GM19372 (cell line): ENCODE data around the gene UBE2F.
"Not testable (repeated sequence)": the region's sequence is repeated elsewhere in the genome, so short reads cannot be mapped to it uniquely, and the experiment has no call there.

Experiments used
- ATAC-seq: cut with Tn5 transposase; IDR thresholded peaks from one replicate; pipeline ENCODE4 v1.9.1; 2021; ENCODE audit warnings: mild to moderate bottlenecking, low read depth, moderate library complexity; ENCODE audit not compliant: unreplicated experiment

Gene UBE2F

DNA sequence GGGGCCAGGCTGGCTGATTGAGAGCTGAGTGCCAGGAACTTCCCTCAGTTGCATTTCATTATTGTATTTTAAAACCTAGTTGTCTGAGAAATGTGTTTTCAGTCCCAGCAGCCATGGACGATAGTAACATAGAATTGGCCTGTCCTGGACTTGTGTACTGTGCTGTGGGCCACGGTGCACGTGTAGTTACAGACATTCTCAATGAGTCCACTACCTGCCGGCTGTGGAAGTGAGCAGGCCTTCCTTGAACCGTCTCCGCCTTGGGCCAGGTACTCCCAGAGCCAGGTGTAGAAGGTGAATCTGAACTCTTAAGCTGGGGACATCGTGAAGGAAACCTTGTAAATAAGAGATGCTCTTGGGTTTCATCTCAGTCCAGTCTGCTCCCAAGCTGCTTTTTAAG is 47.0 kb downstream of the UBE2F start:
- no peak for ATAC-seq

DNA sequence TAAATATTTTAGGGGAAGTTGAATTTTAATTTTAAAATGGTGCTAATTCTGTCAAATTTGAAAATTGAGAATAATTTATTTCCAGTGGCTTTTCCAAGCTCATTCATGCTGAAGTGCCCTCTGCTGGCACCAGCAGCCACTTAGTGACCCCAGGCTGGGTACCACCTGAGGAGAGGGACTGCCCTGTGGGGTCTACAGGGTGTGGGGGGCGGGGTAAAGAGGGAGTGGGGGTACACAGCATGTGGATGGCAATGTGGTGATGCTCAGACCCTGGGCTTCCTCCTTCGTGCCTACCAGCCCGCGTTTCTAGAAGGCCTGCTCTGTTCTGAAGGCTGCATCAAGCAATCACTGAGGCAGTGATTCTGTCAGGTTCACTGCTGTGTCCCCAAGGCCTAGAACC is 48.9 kb downstream of the UBE2F start:
- ATAC-seq = no peak

DNA sequence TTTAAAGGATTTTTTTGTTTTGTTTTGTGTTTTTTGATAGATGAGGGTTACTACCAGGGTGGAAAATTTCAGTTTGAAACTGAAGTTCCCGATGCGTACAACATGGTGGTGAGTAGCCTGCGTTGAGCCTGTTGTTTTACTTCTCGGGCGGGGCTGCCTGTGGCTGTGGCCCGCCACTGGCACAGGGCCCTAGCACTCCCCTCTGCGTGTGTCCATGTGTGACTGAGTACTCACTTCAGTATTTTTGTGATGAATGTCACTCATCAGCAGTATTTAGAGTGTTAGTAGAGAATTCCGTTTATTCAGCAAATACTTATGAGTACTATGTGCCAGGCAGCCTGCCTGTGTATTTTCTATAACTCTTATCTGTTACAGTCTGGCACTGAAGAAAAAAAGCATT is 49.7 kb downstream of the UBE2F start:
- no peak for ATAC-seq

DNA sequence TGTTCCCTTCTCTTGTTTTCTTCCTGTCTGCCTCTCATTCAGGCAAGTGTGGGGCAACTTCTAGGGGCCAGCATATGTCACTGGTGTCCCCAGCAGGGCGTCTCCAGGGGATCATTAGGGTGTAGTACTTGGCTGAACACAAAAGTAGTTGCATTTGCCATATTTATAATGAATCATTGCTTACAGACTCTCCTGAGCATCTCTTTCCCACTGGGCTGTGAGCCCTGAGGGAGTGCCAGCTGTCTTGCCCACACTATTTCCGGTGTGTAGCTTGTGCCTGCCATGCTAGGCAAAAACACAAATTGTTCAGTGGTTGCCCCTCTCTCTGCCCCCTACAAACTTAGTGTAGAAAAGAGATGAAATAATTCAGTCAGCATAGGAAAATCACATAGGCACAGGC is 53.1 kb downstream of the UBE2F start:
- no peak for ATAC-seq

DNA sequence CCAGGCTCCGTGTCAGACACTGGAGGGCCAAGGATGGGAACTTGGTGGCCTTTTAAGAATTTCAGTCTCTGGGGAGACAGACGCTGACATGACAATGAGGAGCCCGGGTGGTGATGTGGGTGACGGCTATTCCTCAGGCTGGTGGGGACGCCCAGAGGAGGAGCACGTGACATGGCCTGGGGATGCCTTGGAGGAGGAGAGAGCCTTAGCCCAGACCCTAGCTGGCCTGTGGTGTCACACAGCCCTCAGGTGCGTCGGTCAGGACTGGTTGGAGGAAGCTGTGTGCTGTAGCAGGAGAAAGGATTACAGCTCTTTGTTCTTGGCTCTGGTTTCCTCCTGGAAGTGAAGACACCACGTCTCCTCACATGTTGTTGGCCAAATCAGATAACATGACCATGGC is 54.0 kb downstream of the UBE2F start:
- no peak for ATAC-seq

DNA sequence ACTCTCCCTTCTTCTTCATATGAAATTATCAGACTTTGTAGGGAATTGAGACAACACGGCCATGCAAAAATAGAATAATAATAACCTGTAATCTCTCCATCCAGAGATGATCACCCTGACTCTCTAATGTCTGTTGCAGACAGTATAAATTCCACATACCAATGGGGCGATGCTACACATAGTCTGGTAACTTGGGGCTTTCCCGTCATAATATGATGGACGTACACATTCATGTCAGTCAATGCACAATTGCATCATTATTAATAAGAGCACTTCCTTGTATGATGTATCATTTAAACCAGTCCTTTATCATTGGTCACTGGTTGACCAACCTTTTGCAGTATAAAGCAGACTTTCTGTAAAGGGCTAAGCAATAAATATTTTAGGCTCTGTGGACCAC is 54.5 kb downstream of the UBE2F start:
- no peak for ATAC-seq

DNA sequence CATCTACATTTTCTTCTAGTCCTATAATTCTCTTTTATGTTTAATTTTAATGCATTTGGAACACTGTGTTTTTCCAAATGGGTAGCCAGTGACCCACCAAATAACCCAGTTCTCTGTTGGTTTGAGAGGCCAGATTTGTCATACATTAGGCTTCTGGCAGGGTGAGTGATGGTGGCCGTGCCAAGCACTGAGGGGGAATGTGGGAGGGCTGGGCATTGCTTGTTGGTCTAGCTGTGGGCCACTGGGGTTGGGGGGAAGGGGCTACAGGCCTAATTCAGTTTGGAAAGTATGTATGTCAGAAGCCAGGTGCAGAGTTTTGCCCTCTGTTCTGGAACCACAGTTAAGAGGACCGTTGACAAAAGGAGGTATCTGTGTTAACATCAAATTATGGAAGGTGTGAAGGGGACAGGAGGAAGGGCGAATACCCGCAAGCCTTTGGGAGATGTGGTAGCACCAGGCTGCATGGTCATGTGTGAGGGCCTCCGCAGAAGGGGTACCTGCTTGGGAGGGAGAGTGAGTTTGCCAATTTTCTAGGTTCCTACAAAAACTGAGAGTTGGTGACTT is 55.9 kb downstream of the UBE2F start:
- ATAC-seq = no peak

DNA sequence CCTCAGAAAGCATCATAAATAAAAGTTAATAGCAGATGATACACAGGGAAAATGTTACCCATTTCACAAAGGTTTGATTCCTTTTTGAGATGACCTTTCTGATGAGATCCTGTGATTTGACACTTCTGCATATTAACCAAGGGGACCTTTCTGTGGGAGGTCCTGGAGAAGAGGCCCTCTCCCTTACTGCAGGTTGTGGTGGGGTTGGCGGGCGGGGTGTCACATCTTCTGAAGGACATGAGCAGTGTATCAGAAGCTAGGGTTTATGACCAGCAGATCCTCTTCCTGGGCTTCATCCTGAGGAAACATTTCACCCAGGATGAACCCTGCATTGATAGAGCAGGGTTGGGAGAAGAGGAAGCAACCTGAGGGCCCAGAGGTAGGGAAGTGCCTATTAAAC is 56.8 kb downstream of the UBE2F start:
- no peak for ATAC-seq

DNA sequence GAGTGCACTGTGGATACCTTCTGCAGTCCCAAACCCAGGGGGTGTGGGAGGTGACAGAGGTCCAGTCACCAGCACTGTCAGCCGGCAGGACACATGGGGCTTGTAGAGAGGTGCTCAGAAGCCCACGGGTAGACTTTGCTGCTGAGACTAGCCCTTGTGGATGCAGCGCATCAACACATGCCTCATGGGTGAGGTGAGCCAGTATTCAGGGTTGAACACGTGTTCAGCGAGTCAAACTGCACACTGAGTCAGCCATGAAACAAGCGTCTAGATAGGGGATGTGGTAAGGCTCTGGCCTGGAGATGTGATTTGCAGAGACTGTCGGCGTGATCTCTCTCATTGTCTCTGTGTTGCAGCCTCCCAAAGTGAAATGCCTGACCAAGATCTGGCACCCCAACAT is 58.2 kb downstream of the UBE2F start:
- no peak for ATAC-seq

DNA sequence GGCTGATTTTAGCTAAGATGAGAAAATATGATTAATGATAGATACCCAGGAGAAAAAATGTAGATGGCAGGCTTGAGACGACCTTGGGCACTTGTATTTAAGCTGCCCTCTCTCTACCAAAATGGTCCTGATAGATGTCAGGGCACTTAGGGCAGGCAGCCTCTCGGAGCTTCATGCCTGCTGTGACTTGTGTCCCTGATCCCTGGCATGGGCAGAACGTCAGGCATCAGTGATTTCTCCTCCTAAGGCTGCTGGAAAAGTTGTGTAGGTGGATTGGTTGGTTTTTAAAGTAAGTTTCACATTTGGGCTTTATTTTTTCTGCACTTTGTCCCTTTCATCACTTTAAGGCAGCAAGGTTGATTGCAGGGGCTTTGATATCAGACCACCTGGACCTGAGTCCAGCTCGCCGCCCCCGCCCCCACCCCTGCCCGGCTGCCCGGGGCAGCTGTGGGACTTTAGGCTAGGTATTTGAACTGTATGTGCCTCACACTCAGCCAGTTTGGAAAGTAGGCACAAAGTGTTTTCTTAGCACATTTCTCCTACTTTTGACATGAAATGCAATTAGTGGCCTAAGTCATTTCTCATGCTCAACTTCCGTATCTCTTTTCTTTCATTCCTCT is 59.0 kb downstream of the UBE2F start:
- no peak for ATAC-seq

DNA sequence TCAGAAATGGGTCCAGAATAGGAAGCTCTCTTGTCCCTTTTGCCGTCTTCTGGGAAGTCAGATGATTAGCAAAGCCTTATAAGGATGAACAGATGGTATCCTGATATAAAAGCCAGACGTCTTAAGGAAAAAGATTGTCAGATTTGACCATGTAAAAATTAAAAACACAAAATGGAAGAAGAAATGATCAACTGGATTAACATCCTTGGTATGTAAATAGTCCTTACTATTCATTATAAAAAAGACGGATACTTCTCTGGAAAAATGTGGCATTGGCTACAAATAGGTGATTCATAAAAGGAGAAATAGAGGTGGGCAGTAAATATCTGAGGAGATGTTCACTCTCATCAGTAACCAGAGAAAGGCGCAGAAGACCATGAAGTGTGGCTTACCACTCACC is 60.2 kb downstream of the UBE2F start:
- ATAC-seq = no peak

DNA sequence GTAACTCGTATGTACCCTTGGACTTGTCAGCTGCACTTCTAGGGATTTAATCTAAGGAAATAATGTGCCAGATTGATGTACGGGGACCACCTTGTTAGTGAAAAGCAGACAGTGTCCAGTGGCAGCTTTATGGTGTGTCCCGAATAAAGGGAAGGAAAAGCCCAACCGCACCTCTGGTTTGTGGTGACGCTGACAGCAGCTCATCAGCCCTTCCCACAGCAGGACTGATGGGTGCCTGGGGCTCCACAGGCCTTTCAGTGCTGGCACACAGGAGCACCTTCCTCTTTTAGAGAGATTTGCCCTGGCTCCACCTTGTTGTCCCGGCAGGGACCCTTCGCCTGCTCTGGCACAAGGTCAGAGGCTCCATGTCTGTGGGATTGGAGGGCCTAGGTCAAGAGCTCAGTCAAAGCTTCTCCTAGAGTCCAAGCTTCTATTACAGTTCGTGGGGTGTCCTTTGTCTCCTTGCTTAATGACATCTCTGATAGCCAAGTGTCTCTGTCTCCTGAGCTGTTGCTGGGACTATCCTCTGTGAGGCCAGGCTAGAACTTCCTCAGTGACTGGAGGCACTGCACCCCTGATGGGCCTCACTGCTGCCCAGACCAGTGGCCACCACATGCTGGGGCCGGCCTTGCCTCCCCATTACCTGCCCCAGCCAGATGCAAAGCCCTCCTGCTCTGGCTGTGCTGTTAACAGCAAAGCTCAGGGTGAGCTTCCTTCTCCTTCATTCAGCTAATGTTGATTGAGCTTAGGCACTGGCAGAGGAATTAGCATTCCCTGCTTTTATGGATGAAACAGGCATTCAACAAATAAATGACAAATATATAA is 61.0 kb downstream of the UBE2F start:
- no peak for ATAC-seq

DNA sequence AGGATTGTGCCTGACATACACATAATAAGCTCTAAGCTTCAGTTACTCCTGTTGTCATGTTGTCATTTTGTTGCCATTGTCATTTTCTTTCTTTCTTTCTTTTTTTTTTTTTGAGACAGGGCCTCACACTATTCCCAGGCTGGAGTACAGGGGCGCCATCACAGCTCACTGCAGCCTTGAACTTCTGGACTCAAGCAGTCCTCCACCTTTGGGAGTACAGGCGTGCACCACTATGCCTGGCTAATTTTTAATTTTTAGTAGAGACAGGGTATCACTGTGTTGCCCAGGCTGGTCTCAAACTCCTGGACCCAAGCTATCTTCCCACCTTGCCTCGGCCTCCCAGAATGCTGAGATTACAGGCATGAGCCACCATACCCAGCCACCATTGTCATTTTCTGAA is 63.0 kb downstream of the UBE2F start:
- ATAC-seq = no peak

DNA sequence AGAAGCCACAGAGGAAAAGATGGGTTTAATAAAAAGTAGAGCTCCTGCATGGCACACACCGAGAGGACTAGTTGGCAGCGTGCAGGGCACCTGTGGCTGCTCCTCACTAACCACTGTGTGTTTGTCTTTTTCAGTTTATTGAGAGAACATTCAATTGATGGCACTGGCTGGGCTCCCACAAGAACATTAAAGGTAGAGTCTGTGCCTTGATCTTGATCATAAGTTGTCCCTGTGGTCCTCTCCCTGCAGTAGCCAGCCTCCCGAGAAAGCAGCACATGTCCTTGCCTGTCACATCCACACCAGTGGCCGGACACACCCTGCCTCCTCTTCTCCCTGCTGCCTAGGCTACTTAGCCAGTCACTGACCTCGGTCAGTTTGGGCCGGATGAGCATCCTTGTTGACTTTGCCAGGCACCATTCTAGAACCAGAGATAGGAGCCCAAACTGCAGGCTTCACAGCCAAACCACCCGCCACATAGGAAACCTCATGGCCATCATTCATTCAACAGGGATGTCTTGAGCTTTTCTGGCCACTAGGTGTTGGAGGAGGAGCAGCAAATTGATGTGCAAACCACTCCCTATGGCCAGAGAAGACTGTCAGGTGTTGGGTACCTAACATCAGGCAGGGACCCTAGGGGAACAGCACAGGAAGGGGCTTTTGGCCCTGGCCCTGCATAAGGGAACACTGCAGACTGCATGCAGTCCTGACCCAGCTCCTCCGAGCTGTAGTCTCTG is 63.8 kb downstream of the UBE2F start:
- ATAC-seq = no peak

DNA sequence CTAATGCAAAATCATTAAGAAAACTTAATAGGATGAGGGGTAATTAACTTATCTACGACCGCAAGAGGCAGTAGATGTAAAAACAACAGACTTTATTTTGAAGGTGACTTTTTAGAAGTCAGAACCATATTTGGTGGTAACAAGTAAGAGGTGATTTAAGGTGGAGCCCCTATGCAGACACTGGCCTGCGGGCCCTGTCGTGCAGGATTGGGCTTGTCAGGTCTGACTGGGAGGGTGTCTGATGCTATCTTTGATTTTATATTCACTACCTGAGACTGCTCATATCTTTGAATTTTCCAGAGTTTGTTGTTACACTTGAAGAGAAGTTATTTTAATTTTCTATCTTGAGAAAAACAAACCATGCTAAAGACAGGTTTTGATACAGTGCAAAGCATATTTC is 64.9 kb downstream of the UBE2F start:
- no peak for ATAC-seq

DNA sequence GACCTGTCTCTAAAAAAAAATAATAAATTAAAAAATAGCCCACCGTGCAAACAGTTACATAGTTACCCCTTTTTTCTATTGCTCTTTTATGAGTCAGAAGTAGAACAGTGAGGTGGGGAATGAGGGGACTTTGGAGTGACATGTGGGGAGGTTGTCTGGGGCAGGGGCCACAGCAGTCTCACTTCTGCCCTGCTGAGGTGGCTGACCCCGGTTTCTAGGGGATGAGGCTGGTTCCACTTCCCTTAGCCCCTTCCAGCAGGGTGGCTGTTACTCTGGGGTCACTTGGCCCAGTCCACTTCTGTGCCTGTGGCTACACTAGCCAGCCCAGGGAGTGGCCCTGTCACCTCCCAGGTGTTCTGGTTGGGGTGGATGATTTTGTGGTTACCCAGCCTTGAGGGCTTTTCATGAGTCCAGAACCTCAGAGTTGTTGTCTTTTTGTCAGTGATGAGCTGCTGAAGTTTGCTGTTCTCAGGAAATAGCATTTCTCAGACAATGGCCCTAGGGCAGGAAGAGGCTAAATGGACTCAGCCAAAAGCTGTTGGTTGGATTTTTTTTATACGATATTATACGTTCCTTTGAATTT is 66.0 kb downstream of the UBE2F start:
- no peak for ATAC-seq

DNA sequence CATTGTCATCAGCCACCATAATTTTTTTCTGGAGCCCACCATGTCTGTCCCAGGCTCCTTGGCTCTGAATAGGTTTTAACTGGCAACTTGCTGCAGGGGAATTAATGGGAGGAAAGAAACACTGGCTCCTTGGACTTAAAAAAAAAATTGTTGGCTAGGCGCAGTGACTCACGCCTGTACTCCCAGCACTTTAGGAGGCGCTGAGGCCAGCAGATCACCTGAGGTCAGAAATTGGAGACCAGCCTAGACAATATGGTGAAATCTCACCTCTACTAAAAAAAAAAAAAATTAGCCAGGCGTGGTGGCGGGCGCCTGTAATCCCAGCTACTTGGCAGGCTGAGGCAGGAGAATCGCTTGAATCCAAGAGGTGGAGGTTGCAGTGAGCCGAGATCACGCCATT is 67.2 kb downstream of the UBE2F start:
- ATAC-seq = not testable (repeated sequence)

DNA sequence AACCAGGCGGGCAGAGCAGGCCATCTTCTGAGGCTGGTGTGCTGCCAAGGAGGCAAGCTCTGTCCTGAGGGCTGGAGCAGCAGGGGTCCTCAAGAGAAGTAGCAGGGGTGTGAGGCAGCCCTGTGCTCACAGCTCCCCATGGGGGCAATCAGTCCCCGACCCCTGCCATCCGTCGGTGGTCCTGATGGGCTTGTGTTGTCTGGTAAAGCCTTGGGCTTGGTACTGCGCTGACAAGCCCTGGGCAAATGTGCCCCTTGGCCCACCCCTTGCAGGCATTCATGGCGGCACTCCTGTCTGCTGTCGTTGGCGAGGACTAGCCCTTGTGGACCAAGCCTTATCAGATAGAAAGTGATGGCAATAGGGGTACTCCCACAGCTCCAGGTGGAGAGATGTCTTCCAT is 71.4 kb downstream of the UBE2F start:
- no peak for ATAC-seq

DNA sequence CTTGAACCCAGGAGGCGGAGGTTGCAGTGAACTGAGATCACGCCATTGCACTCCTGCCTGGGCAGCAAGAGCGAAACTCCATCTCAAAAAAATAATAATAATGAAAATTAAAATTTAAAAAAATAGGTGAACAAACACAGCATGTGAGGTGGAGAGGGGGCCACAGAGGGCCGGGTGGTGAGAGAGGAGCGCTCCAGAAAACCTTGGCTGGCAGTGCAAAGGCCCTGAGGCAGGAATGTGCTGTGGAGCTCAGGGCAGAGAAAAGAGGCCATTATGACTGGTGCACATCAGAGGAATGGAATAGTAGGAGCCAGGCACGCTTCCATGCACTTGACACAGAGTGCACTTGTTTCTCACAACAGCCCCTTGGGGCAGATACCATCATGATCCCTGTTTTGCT is 72.3 kb downstream of the UBE2F start:
- no peak for ATAC-seq

DNA sequence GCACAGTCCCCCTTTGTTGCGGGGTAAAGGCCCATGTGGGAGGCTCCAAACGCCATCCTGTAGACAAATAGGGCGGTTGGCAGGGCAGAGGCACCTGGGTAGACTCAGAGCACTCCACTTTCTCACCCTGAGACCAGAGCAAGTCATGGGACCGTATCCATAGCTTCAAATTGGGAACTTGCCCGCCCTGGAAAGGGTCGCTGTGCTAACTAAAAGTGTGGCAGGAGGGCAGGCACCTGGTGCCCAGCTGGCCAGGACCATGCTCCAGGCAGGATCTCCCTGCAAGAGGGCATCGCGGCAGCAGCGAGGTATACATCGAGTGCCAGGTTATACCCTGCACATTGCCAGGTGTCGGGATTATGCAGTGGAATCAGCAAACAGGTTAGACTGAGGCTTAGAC is 73.2 kb downstream of the UBE2F start:
- no peak for ATAC-seq

DNA sequence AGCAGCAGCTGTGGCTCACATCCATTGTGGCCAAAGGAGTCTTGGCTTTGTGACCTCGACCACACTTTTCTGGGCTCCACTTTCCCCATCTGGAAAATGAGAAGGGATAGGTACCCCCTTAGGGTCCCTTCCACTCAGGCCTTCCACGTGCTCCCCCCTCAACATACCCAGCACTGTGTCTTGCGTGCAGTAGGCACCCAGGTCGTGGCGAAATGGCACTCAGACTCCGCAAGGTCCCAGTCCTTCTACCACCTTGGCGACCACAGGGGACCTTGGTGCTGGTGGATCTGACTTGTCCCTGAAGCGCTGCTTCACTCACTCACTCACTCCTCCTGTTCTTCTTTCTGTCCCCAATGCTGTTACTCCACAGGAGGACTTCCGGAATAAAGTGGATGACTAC is 74.1 kb downstream of the UBE2F start:
- ATAC-seq = no peak
